Activated naive CD4-positive, alpha-beta T cell treated with anti-CD3 and anti-CD28 coated beads, Interleukin-2, amount 50 U/mL, for 72 hours (primary cell): ENCODE data around the gene KRTAP3-1. TPM values are rescaled to one million over a fixed set of nuclear protein-coding genes. Genes with fewer than 3 reads are reported as not detected.
"Not testable (repeated sequence)": the region's sequence is repeated elsewhere in the genome, so short reads cannot be mapped to it uniquely, and the experiment has no call there.

Source experiments
- ATAC-seq, 2 donors: fragments of 150-1000 bp; cut with Tn5 transposase; 2 replicates each; pipeline ENCODE4 v1.10.0; 2021; ENCODE audit warnings: mild to moderate bottlenecking in 2 of 2, moderate library complexity in 2 of 2
- DNase-seq, 2 donors: peaks; one replicate each; pipeline ENCODE4 v3.0.0; 2021 to 2022; ENCODE audit warnings: low spot score in 2 of 2
- H3K27ac Mint-ChIP-seq, 2 donors: one replicate each; pipeline ENCODE4 v1.8.0; 2022; ENCODE audit warnings: mild to moderate bottlenecking in 2 of 2, mixed read lengths in 2 of 2
- H3K36me3 Mint-ChIP-seq, 2 donors: one replicate each; pipeline ENCODE4 v1.8.0; 2022; ENCODE audit warnings: mixed read lengths in 2 of 2
- H3K9me3 Mint-ChIP-seq, 2 donors: one replicate each; pipeline ENCODE4 v1.8.0; 2022; ENCODE audit warnings: mixed read lengths in 2 of 2
- total RNA-seq, 2 donors: library from RNA; stranded (reverse); gene quantifications; one replicate each; pipeline ENCODE4 v1.2.3, GENCODE V29; 2022

KRTAP3-1 gene
- total RNA-seq, 2 donors from 2014 or later: not detected

DNA sequence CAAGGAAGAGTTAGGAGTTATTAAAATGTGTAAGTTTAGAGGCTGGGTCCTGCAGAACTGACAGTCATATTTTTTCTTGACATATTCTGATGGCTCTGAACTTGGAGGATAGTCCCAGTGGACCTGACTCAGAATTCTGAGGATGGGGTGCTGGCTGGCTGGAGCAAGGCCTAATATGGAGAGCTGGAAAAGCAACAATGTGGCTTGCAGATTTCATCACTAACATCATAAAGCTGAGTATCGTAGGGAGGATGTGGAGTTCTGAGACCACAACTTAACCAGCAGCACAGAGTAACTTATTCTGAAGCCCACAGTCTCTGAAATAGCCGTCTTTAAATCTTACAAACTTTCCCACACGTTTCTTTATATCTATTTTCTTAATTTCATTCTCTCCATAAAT lies 15.8 kb upstream of the KRTAP3-1 start:
- Mint-ChIP-seq H3K9me3 (no peaks in the 10 kb centered on the region), H3K36me3 (no peaks in the 10 kb centered on the region), H3K27ac (no peak overlapping the region)
- ATAC-seq (no peak), DNase-seq (no peak)

DNA sequence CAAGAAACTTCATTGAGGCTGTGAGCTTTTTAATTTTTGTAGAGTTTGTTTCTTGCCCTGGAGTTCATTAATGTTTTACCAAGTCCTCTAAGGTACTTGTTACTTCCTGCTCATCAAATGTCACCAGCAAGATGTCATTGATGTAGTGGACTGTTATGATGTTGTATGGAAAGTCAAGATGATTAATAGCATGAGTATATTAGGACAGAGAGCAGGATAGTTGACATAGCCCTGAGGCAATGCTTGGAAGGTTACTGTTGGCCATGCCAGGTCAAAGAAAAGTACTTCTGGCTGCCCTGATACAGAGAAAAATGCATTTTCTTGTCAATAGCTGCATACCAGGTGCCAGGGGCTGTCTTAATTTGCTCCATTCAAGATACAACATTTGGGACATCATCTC lies 11.4 kb upstream of the KRTAP3-1 start:
- no peaks in the 10 kb centered on the region for H3K36me3 Mint-ChIP-seq
- H3K9me3 Mint-ChIP-seq: no peaks in the 10 kb centered on the region
- no peak for ATAC-seq
- DNase-seq: no peak
- no peak overlapping the region for H3K27ac Mint-ChIP-seq

DNA sequence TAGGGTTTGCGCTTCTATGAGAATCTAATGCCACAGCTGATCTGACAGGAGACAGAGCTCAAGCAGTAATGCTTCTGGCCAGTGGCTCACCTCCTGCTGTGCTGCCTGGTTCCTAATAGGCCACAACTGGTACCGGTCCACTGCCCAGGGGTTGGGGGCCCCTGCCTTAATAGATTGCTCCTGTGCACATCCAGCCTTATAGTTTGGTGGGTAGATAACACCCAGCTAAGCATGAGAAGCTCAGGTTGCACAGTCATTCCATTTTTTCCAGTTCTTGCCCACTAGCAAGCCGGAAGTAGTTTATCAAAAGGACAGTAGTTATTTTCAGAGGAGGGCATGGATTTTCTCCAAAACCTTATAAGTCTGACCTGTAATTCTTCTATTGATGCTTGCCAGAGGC lies 10.5 kb upstream of the KRTAP3-1 start:
- no peaks in the 10 kb centered on the region for H3K9me3 Mint-ChIP-seq
- H3K27ac Mint-ChIP-seq: no peak overlapping the region
- H3K36me3 Mint-ChIP-seq: no peaks in the 10 kb centered on the region
- ATAC-seq (no peak), DNase-seq (no peak)

DNA sequence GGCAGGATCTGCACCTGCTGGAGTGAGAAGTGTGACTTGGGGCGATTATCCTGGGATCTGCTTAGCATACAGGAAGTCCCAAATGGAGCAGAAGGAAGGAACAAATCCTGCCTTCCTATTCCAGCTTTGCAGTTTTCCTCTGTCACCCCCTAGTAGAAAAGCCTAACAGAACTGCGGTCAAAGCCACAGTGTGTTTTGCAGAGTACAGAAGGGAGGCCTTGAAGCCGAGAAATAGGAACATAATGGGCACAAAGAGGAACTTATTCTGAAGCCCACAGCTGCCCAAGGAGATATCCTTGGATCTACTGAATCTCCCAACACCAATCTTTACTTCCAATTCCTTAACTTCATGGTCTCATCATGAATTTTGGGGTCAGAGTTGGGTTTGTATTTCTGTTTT lies 9.6 kb upstream of the KRTAP3-1 start:
- Mint-ChIP-seq H3K36me3 (no peaks in the 10 kb centered on the region), H3K9me3 (no peaks in the 10 kb centered on the region), H3K27ac (no peak overlapping the region)
- no peak for DNase-seq
- ATAC-seq: no peak

DNA sequence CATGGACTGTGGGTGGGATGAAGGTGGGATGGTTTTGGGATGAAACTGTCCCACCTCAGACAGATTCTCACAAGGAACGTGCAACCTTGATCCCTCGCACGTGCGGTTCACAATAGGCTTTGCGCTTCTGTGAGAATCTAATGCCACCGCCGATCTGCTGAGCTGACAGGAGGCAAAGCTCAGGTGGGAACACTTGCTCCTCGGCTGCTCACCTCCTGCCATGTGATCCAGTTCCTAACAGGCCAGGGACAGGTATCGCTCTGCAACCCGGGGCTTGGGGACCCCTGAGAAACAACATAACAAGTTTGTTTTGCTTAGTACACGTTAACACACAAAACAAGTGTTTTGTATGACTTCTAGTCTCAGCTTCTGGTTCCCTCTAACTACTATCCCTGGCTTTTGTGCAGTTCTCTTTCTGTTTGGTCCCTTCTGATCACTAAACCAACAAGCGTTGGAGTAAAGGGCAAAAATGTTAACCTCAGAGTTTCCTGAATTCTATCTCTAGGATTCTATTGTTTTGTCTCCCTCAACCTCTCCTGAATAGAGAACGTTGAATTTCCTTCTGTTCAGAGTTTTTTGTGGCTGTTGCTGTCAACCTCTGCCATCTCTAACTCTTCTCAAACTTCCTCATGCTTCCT lies 7.8 kb upstream of the KRTAP3-1 start:
- ATAC-seq (no peak), DNase-seq (no peak)
- Mint-ChIP-seq H3K9me3 (no peaks in the 10 kb centered on the region), H3K27ac (no peak overlapping the region), H3K36me3 (no peaks in the 10 kb centered on the region)

DNA sequence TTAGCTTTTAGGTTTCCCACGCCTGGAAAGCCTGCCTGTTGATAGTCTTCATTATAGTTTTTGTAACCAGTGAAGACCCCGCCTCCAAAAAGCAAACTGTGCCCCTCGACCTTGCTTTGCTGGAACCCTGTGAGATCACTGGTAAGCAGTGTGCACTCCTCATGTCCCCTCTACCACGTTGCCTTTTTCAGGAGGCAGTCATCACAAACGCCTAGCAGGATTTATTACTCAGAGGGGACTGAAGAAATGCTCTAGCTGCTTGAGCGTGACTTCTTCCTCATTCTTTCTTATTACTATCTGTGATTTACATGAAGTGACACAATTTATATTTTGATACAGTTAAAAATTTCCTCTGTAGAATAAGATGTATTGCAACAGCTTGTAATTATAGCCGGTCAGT lies 6.5 kb upstream of the KRTAP3-1 start:
- ATAC-seq: no peak
- no peak for DNase-seq
- Mint-ChIP-seq H3K27ac (no peak overlapping the region), H3K9me3 (no peaks in the 10 kb centered on the region), H3K36me3 (no peaks in the 10 kb centered on the region)

DNA sequence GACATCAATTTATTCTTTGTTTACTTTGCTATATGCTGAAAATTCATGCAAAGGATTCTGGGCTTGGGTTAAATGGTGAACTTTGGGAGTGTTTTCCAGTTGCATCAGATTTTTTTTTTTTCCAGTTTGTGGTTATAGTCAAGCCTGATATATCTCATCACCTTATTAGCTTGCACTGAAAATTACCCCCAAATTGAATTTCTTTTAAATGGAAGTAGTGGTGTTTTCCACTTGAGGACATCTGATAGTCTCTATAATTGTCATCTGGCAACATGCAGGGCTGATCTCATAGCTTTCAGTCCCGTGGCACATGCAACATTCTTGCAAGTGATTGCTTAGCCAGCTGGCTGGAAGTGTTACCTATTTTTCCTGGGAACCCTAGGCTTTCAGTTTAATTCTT lies 4.7 kb upstream of the KRTAP3-1 start:
- H3K27ac Mint-ChIP-seq: no peak overlapping the region
- no peaks in the 10 kb centered on the region for H3K9me3 Mint-ChIP-seq
- no peak for DNase-seq
- H3K36me3 Mint-ChIP-seq: no peaks in the 10 kb centered on the region
- no peak for ATAC-seq

DNA sequence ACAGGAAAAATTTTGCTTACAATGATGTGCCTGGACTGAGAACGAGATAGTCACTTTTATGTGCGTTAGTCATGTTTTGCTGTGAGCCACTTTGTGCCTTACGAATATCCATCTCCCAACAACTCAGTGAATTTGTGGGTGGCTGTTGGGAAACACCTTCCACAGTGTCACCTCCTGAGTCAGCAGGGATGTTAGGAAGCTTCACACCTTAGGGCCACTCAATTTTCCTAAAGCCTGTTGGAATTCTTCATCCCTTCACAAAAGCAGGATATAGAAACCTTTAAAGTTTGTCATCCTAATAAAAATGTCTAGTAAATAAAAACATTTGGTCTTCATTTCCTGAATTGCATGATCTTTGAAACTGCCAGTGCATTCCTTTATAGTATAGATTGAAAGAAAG lies 4.3 kb upstream of the KRTAP3-1 start:
- Mint-ChIP-seq H3K9me3 (no peaks in the 10 kb centered on the region), H3K27ac (no peak overlapping the region), H3K36me3 (no peaks in the 10 kb centered on the region)
- DNase-seq (no peak), ATAC-seq (no peak)

DNA sequence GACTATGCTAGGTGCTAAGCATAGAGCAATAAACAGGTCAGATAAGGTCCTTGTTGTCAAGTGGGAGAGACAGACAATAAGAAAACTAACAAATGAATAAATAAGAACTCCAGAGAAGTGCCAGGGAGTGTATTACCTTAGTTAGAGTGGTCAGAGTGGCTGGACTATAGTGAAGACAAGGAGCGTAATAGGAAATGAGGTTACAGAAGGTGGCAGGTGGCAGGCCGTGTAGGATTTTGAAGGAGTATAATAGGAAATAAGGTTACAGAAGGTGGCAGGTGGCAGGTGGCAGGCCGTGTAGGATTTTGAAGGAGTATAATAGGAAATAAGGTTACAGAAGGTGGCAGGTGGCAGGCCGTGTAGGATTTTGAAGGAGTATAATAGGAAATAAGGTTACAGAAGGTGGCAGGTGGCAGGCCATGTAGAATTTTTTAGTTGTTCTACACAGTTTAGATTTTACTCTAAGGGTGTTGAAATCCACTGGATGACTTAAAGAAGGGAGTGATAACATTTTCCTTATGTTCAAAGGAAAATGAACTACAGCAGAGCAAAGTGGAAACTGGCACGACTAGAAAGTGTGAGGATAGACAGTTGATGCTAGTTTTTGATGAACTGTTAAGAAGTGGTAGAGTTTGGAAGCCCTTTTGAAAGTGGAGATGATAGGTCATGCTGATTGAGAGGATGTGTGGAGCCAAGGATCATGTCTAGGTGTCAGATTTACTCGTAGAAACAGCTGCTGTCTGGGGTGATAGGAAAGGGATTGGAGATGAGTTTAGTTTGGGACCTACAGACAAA lies 3.6 kb upstream of the KRTAP3-1 start:
- no peaks in the 10 kb centered on the region for H3K9me3 Mint-ChIP-seq
- H3K36me3 Mint-ChIP-seq: no peaks in the 10 kb centered on the region
- ATAC-seq: no peak
- H3K27ac Mint-ChIP-seq: no peak overlapping the region
- no peak for DNase-seq

DNA sequence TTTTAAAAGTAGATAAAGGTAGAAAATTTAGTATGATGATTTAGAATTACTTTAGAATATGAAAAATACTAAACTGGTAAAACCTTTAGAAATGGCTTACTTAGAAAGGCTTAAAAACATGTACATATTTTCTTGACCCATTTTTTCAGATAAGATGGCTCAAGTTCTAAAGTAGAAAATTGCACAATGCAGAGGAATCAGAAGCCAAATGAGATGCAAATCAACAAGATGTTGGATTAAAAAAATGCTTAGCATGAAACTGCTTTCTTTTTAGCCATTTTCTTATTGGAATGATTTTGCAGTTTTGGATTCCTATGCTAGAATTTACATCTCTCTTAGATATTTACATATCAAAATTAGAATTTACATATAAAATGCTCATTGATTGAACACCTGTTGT lies 1.5 kb upstream of the KRTAP3-1 start:
- no peaks in the 10 kb centered on the region for H3K9me3 Mint-ChIP-seq
- ATAC-seq (no peak), DNase-seq (no peak)
- no peak overlapping the region for H3K27ac Mint-ChIP-seq
- no peaks in the 10 kb centered on the region for H3K36me3 Mint-ChIP-seq

DNA sequence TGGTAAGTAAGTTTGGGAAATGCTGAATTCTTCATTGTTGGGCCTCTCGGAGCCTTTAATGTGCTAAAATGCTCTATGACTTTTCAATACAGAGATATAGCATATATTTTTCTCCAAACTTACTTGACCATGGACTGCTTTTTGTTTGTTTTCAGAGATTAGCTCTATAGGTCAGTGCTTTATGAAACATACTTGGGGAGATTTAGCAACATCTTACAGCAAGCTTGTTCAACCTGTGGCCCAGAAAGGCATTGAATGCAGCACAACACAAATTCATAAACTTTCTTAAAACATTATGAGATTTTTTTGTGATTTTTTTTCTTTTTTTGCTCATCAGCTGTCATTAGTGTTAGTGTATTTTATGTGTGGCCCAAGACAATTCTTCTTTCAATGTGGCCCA lies 1.0 kb upstream of the KRTAP3-1 start:
- H3K9me3 Mint-ChIP-seq: no peaks in the 10 kb centered on the region
- H3K27ac Mint-ChIP-seq: no peak overlapping the region
- H3K36me3 Mint-ChIP-seq: no peaks in the 10 kb centered on the region
- no peak for DNase-seq
- no peak for ATAC-seq

DNA sequence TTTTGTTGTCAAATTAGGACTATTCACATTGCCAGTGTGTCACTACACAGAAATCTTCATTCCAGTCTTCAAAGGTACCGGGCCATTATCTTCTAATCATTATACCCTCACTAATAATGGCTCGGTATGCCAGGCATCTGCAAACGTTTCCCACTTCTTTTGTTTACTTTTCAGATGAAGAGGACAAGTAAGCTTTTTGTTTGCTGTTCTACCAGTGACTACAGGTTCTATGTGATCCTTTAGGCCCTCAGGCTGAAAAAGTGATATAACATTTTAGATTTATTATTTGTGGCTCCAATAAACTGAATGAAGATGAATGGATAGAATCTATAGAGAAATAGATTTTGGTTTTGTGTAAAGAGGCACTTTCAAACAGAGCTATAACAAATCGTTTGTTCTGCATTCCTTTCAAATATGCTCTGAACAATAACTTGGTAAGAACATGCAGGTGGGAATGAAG lies 403 bp upstream of the KRTAP3-1 start:
- Mint-ChIP-seq H3K9me3 (no peaks in the 10 kb centered on the region), H3K36me3 (no peaks in the 10 kb centered on the region), H3K27ac (no peak overlapping the region)
- DNase-seq (no peak), ATAC-seq (no peak)

DNA sequence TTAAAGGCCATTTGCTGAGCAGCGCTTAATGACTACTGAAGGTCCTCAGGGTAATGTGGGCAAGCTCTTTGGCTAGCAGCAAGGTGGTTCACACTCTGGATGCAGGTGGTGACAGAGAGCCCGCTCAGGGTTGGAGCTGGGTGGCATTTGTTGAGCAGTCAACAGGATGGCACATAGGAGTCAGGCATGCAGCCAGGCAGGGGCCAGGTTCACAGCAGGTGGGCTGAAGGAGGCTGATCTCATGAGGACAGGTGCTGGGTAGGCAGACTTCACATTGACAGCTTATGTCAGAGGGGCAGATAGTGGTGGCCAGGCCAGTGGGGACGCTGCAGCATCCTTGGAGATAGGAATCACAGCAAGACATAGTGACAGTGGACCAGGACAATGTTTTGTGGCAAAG lies 4.5 kb downstream of the KRTAP3-1 start:
- H3K36me3 Mint-ChIP-seq: no peaks in the 10 kb centered on the region
- H3K27ac Mint-ChIP-seq: no peak overlapping the region
- ATAC-seq (no peak), DNase-seq (no peak)
- no peaks in the 10 kb centered on the region for H3K9me3 Mint-ChIP-seq

DNA sequence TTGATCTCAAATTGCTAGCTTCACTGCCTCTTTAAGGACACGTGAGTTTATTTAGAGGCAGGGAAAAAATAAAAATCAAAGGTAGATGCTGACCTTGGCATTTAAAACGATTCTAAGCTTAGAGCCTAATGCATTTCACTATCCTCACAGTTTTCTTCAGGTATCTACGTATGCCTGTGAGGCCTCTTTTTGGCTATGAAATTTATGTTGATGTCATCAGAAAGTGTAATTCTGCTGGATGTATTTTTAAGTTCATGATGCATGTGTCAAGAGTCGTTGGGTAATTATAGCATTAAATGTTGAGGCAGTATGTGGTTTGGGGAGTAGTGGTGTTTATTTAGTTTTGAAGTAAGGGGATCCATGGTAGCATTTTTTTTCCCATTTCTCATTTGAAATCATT lies 5.0 kb downstream of the KRTAP3-1 start:
- no peak for DNase-seq
- Mint-ChIP-seq H3K36me3 (no peaks in the 10 kb centered on the region), H3K9me3 (no peaks in the 10 kb centered on the region), H3K27ac (no peak overlapping the region)
- ATAC-seq: no peak

DNA sequence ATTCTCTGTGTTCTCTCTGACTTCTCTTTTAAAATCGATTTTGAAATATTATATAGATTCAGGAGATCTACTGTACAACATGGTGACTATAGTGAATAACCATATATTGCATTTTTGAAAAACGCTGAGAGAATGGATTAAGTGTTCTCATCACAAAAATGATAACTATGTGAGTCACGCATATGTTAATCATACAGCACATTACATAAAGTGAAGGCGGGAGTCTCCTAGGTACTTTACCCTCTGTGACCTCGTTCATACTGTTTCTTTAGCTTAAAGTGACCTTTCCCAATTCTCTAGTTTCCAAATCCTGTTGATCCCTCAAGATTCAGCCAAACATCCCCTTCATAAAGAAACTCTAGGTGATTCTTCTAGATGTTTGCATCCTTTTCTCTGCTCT lies 6.1 kb downstream of the KRTAP3-1 start:
- ATAC-seq: no peak
- H3K27ac Mint-ChIP-seq: no peak overlapping the region
- H3K9me3 Mint-ChIP-seq: no peaks in the 10 kb centered on the region
- DNase-seq: no peak
- no peaks in the 10 kb centered on the region for H3K36me3 Mint-ChIP-seq

DNA sequence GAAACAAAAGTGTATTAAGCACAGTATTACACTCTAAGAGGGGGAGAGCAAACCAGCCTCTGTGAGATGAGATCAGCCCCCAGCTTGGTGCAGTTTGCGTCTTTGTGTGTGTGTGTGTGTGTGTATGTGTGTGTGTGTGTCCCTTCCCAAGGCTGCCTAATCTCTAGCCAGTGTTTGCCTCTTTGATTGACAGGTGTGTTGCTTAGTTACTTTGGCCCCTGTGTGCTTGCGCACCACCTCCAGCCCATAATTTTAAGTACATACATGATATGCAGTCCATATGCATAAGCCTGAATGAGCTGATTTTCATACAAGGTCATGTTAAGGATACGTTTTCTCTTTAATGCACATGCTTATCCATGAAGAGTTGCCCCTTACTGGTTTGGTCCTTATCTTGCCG lies 7.1 kb downstream of the KRTAP3-1 start:
- Mint-ChIP-seq H3K36me3 (no peaks in the 10 kb centered on the region), H3K27ac (no peak overlapping the region), H3K9me3 (no peaks in the 10 kb centered on the region)
- no peak for ATAC-seq
- no peak for DNase-seq

DNA sequence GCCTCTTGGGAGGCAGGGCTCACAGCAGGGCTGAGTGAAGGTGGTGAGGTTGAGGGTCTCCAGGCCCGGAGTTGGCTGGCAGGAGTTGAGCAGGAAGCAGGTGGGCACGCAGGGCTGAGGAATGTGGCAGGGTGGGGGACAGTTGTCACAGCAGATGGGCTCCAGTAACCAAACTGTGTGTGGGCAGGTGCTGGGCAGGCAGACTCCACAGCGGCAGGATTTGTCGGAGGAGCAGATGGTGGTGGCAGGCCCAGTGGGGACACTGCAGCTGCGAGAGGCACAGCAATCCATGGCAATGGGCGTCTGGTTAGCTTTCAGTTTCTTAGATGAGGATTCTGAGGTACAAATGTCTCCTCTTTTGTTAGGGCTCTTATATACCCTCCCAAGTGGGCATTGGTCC lies 9.4 kb downstream of the KRTAP3-1 start, which contains the start of gene KRTAP3-2:
Gene KRTAP3-2, minus strand, starts transcription at position 344 of the 400 bp plus-strand sequence. Its CDS starts 53 bp downstream, at position 291.
- H3K36me3 Mint-ChIP-seq, DNase-seq, H3K27ac Mint-ChIP-seq, ATAC-seq, H3K9me3 Mint-ChIP-seq: not testable (repeated sequence)

DNA sequence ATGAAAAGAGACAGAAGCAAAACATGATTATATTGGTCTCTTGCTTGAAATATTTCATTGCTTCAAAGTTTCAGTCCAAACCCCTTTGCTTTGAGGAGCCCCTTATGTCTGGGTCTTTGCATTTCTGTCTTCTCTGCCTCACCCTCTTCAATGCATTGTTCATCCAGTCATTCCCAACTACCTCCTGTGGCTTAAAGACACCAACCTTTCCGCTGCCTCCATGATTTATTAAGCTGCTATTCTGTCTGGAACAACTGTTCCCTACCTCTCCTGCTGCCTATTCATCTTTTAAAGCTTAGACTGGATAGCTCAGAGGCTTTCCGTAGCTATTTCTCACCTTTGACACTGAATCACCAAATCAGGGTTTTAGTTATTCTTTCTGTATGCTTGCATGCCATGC lies 11.6 kb downstream of the KRTAP3-1 start:
- peaks cover 0 to 4% of the 10 kb centered on the region in 2 donors for H3K36me3 Mint-ChIP-seq
- H3K27ac Mint-ChIP-seq: no peak overlapping the region
- no peaks in the 10 kb centered on the region for H3K9me3 Mint-ChIP-seq
- ATAC-seq (no peak), DNase-seq (no peak)
